Activated CD4-positive, alpha-beta T cell treated with anti-CD3 and anti-CD28 coated beads, Interleukin-2, amount 10 ng/mL, durations not matched to agents 7 days and 5 days (primary cell): ENCODE measurements around the gene FGF2. TPM values are rescaled to one million over a fixed set of nuclear protein-coding genes. Genes with fewer than 3 reads are reported as not detected.
A peak's percentile ranks its signal among the peaks of the same experiment; 100 is the strongest.
"Not testable (repeated sequence)": the region's sequence is repeated elsewhere in the genome, so short reads cannot be mapped to it uniquely, and the experiment has no call there.

Experiments used
- CTCF ChIA-PET: fragments of 350-600 bp; sonication (Branson Sonifier 250); formaldehyde crosslinking; loops from one replicate; lab custom pipeline; 2021; ENCODE audit warnings: antibody characterized with exemption; lab: Charles Lee
- POLR2A ChIA-PET: fragments of 350-600 bp; sonication (Branson Sonifier 250); formaldehyde crosslinking; loops from one replicate; lab custom pipeline; 2021; ENCODE audit warnings: antibody characterized with exemption; lab: Charles Lee
- DNase-seq: peaks from one replicate; pipeline ENCODE4 v3.0.0-alpha.2; 2020
- H3K27ac Mint-ChIP-seq: one replicate; pipeline ENCODE4 v1.8.0; 2021; ENCODE audit warnings: mild to moderate bottlenecking, moderate library complexity, mixed read lengths
- H3K27me3 Mint-ChIP-seq: one replicate; pipeline ENCODE4 v1.8.0; 2021; ENCODE audit warnings: mixed read lengths
- H3K36me3 Mint-ChIP-seq: one replicate; pipeline ENCODE4 v1.8.0; 2021; ENCODE audit warnings: low read depth, mixed read lengths
- H3K4me1 Mint-ChIP-seq: one replicate; pipeline ENCODE4 v1.8.0; 2021; ENCODE audit warnings: mixed read lengths
- H3K4me3 Mint-ChIP-seq: one replicate; pipeline ENCODE4 v1.8.0; 2021; ENCODE audit warnings: mild to moderate bottlenecking, moderate library complexity, mixed read lengths
- H3K9me3 Mint-ChIP-seq: one replicate; pipeline ENCODE4 v1.8.0; 2021; ENCODE audit warnings: mixed read lengths
- total RNA-seq, 2 experiments: library from RNA; stranded (reverse); gene quantifications; one replicate each; pipeline ENCODE4 v1.2.3, GENCODE V29; 2021

Gene FGF2
- total RNA-seq, 2 experiments from 2014 or later: 0.02 TPM; not detected in 1

- Mint-ChIP-seq H3K4me3 (no peak overlapping the region), H3K36me3 (peaks cover 24% of the 10 kb centered on the region), H3K4me1 (peaks cover 31% of the 10 kb centered on the region), H3K27ac (no peak overlapping the region), H3K27me3 (no peaks in the 10 kb centered on the region), H3K9me3 (no peaks in the 10 kb centered on the region)
- CTCF ChIA-PET: interaction anchor here (0.9 to 1.4 kb wide), 2 partner anchors 10 to 352 kb away, joined by 3 read pairs; no protein-coding TSS in a partner anchor
- POLR2A ChIA-PET: no interaction called here
- no peak for DNase-seq
Observed at GRCh38 chr4:122930862-122931261, 104.2 kb downstream of the FGF2 start.

- H3K4me3 Mint-ChIP-seq: no peak overlapping the region
- no peak for DNase-seq
- CTCF ChIA-PET: interaction anchor here (0.7 kb wide), 1 partner anchor 60 kb away, joined by 5 read pairs; no protein-coding TSS in a partner anchor
- H3K27me3 Mint-ChIP-seq: no peaks in the 10 kb centered on the region
- H3K4me1 Mint-ChIP-seq: peaks cover 24% of the 10 kb centered on the region
- POLR2A ChIA-PET: no interaction called here
- no peak overlapping the region for H3K27ac Mint-ChIP-seq
- H3K9me3 Mint-ChIP-seq: no peaks in the 10 kb centered on the region
- peaks cover 33% of the 10 kb centered on the region for H3K36me3 Mint-ChIP-seq
Observed at GRCh38 chr4:122932763-122933162, 106.1 kb downstream of the FGF2 start.

DNA sequence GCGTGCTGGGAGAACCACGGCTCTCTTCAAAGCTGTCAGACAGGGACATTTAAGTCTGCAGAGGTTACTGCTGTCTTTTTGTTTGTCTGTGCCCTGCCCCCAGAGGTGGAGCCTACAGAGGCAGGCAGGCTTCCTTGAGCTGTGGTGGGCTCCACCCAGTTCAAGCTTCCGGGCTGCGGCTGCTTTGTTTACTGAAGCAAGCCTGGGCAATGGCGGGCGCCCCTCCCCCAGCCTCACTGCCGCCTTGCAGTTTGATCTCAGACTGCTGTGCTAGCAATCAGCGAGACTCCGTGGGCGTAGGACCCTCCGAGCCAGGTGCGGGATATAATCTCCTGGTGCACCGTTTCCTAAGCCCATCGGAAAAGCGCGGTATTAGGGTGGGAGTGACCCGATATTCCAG, 118.5 kb downstream of the FGF2 start:
- H3K27ac Mint-ChIP-seq, CTCF ChIA-PET, H3K27me3 Mint-ChIP-seq, H3K9me3 Mint-ChIP-seq, H3K4me3 Mint-ChIP-seq, H3K4me1 Mint-ChIP-seq, POLR2A ChIA-PET: not testable (repeated sequence)
- DNase-seq: peak; percentile 19
- H3K36me3 Mint-ChIP-seq: peaks cover 53% of the 10 kb centered on the region

DNA sequence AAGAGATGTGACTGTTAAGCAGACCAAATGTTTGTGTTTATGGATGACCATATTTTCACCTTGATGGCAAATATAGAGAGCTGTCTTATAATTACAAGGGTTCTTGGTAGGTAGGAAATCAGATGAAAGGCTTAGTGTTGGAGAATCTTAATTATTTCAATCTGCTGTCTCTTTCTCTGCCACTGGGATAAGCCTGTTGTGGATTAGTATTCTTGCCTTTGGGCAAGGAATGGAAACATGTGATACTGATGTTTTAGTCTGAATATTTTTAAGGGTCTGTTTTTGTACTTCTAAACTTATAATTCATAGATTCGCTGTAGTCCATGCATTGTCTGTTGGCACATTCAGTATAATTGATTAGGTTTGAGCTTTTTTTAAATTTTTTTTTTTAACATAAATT, 119.5 kb downstream of the FGF2 start:
- H3K27me3 Mint-ChIP-seq: no peaks in the 10 kb centered on the region
- peaks cover 56% of the 10 kb centered on the region for H3K36me3 Mint-ChIP-seq
- CTCF ChIA-PET: no interaction called here
- H3K4me1 Mint-ChIP-seq: peaks cover 1% of the 10 kb centered on the region
- no peak for DNase-seq
- POLR2A ChIA-PET: no interaction called here
- no peak overlapping the region for H3K27ac Mint-ChIP-seq
- H3K4me3 Mint-ChIP-seq: no peak overlapping the region
- H3K9me3 Mint-ChIP-seq: no peaks in the 10 kb centered on the region

Other genes with a start within 250 kb of the FGF2 start
- 1 to 10 TPM in 1 of 2 experiments, under 1 TPM in 1; 0.69 to 1.0 TPM for gene IL21, start 205.8 kb upstream of the FGF2 start, total RNA-seq
- 1 to 10 TPM; 1.7 to 2.1 TPM for gene BBS12, start 94.1 kb upstream of the FGF2 start, total RNA-seq
- 10 to 100 TPM; 10.4 to 11.8 TPM for gene NUDT6, start 95.8 kb downstream of the FGF2 start, total RNA-seq